Stimulated activated CD8-positive, alpha-beta memory T cell treated with anti-CD3 and anti-CD28 coated beads, Interleukin-7, amount 100 ng/mL, for 4 hours (primary cell): ENCODE results near the gene METTL3.

Source experiments
- DNase-seq, 2 donors: peaks; one replicate each; pipeline ENCODE4 v3.0.0-alpha.2; 2020; ENCODE audit warnings: low read depth in 2 of 2

The METTL3 gene

GRCh38 chr14:21526672-21527317 is 15.7 kb upstream of the METTL3 start:
- no peak for DNase-seq

- peak; percentile 47 to 64 for DNase-seq
Observed at GRCh38 chr14:21525962-21526671, 15.0 kb upstream of the METTL3 start, which contains the start of gene SALL2. Gene SALL2 (minus strand): TSS chr14:21526346. CDS start chr14:21526127, 219 bp downstream.

GRCh38 chr14:21525571-21525961 is 14.4 kb upstream of the METTL3 start:
- no peak for DNase-seq

DNA sequence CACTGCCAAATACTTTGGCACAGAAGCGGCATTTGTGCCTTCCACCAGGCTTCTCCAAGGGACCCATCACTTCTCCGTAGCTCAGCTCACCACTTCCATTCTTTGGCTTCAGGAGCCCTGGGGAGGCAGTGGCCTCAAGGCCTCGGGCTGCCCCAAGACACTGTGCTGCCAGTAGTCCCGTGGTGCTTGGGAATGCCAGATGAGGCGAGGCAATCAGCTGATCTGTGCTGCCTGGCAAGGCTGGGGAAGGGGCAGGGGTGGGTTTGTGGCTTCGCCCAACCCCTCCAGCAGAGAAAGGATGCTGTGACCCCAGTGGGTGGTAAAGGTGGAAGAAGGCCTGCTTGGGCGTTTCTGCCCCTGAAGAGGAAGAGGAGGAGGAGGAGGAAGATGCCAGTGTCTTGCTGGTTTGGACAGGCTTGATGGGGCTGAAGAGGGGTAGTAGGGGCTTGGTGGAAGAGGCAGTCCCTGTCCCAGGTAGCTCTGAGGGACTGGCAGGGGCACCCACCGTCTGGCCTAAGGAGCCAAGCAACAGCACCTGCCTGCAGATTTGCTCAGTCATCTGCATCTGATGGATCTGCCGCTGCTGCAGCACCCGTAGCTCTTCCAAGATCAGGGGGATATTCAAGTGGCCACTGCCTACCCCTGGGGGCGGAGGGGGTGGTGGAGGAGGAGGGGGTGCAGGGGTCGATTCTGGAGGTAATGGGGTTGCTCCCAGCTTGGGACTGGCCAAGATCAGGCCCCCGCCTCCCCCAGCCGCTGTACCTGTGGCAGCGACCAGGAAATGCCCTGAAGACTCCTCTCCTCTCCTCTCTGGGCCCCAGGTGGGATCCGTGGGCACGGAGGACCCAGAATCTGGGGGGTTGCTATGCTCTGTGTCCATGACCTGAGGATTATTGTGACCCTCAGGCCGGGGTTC is 13.7 kb upstream of the METTL3 start:
- DNase-seq = no peak

DNA sequence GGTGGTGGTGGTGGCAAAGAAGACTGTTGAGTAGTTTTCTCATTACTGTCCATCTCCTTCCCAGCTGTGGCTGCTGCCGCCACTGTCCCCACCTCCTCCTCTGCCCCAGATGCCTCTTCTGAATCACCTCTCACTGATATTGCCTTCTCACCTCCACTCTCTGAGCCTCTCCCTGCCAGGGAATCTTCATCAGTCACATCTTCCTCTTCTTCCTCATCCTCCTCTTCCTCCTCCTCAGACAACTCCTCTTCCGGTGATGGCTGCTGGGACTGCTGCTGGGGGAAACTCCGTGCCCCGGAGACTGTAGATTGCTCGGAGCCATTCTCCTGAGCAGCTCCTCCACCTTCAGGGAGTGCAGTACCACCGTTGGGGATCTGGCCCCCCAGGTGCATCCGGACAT is 12.1 kb upstream of the METTL3 start:
- no peak for DNase-seq

DNA sequence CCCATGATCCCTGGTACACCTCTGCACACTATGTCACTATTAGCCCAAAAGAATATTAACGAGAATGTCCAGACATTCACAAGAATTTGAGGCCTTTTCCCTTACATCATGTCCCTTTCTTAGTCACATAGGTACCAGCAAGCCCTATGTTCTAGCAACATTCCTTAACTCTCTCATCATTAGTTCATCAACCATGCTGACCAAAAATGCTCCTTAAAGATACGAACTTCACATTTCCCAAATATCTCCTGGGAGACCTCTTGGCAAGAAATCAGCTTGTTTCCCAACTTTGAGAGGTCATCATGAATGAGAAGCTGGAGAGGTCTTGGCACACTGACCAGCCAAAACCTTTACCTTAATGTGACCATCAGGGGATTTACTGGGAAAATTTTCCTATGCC is 10.4 kb upstream of the METTL3 start:
- DNase-seq = no peak

- DNase-seq = no peak
Observed at GRCh38 chr14:21520767-21521166, 9.6 kb upstream of the METTL3 start.

DNA sequence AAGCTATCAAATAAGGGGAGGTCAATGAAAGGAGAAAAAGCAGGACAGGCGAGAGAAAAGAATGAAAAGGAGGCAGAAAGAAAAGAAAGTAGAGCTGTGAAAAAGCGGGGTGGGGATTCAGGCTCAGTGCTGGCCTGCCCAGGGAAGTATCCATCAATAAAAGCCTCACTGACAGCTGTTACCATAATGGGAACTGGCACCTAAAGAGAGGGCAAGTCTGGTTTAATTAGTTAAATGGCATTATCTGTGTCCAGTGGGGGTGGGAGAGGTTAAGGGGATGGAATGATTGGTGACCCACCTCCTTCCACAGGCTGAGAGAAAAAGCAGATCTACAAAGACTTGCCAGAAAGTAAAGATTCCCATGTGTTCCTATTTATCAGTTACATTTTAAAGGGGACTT is 7.6 kb upstream of the METTL3 start:
- DNase-seq = no peak

- no peak for DNase-seq
Observed at GRCh38 chr14:21514341-21514740, 3.2 kb upstream of the METTL3 start.

GRCh38 chr14:21509432-21510143 is 1.6 kb downstream of the METTL3 start:
- no peak for DNase-seq

DNA sequence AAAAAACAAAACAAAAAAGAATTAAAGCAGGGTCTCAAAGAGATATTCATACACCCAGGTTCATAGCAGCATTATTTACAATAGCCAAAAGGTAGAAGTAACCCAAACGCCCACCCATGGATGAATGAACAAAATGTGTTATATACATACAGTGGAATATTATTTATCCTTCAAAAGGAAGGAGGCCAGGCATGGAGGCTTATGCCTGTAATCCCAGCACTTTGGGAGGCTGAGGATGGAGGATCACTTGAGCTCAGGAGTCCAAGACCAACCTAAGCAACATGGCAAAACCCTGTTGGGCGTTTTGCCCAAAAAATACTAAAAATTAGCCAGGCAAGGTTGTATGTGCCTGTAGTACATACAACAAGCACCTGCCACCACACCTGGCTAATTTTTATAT is 4.6 kb downstream of the METTL3 start:
- DNase-seq = no peak

GRCh38 chr14:21505012-21505553 is 6.1 kb downstream of the METTL3 start:
- no peak for DNase-seq

- no peak for DNase-seq
Observed at GRCh38 chr14:21503376-21503775, 7.8 kb downstream of the METTL3 start.

DNA sequence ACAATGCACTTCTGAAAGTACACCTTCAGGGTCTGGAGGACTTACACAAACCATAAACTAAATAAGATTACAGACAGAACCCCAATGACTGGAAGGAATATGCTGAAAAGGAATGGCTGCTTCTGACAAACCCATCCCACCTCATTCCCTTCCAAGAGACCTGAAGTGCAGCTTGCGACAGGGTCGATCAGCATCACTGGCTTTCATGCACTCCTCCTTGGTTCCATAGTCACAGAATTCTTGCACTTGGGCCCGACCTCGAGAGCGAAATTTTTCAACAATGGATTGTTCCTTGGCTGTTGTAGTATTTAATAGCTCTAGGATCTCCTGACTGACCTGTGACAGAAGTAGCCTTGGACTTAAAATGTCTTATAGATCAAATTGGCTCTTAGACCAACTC is 9.6 kb downstream of the METTL3 start:
- DNase-seq = no peak

GRCh38 chr14:21498540-21499526 is 12.3 kb downstream of the METTL3 start:
- DNase-seq = no peak

DNA sequence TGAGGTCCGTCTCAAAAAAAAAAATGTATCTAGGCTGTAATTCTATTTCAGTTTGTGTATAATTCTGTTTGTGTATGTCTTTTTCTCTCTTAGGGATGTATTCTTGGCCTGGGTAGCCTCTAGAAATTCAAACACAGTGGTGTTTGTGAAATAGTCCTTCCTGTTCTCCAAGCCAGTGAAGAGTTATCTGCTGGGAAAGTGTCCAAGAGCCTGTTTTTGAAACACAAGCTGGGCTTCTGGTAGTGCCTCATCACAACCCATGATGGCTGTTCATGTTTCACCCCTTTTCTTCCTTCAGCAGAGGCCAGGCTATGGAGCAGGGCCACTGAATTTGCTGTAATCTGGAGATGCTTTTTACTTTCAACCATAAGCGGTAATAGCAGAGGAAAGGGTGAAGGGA is 14.7 kb downstream of the METTL3 start:
- DNase-seq = no peak

DNA sequence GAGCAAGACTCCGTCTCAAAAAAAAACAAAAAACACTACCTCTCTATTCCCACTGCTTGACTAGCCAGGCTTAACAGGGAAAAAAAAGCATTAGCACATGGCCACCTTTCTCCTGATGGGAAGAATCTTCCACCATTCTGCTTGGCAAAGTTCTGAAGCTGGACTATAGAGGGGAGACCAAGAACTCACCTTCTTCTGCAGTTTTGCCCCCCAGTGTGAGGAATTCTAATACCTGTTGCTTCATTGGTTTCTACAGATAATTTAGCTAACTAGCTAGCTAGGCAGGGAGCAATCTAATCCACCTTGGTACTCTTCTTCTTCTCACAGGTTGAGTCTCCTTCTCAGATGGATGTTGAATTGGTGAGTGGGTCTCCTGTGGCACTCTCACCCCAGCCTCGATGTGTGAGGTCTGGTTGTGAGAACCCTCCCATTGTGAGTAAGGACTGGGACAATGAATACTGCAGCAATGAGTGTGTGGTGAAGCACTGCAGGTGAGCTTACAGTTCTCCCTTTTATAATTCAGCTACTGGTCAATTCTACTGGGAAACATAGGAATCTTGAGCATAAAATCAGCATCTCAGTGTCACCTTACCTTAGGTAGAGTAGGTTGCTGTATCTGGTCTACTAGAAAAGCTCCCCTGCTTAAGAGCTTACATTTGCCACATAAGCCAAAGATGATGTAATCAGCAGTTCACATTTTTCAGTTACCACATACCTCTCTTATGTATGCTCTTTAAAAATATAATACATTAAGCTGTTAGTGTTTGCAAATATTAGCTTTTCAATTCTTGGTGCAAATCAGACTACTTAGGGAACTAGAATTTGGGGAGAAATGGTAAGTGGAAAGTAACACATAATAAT is 16.0 kb downstream of the METTL3 start:
- no peak for DNase-seq

DNA sequence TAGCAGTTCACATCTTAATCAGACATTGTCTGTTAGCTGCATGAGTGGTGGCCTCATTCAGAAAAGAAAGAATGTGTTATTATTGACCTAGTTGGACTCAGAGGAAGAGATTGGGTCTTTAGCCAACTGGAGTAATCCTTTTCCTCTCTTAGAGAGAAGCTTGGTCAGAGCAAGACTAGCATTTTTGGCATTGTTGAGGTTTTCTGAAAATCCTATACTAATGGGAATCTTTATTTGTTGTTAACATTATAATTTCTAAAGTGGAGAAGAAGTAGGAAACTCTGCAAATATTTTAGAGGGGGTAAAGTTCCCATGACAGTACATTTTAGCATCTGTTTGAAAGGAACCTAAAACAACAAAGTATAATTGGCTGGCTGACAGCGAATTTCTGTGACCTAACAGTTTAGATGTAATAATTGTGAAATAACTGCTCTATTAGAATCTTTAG is 24.5 kb downstream of the METTL3 start:
- DNase-seq = no peak
